Measurements from ENCODE around the gene DLEC1.

DNA sequence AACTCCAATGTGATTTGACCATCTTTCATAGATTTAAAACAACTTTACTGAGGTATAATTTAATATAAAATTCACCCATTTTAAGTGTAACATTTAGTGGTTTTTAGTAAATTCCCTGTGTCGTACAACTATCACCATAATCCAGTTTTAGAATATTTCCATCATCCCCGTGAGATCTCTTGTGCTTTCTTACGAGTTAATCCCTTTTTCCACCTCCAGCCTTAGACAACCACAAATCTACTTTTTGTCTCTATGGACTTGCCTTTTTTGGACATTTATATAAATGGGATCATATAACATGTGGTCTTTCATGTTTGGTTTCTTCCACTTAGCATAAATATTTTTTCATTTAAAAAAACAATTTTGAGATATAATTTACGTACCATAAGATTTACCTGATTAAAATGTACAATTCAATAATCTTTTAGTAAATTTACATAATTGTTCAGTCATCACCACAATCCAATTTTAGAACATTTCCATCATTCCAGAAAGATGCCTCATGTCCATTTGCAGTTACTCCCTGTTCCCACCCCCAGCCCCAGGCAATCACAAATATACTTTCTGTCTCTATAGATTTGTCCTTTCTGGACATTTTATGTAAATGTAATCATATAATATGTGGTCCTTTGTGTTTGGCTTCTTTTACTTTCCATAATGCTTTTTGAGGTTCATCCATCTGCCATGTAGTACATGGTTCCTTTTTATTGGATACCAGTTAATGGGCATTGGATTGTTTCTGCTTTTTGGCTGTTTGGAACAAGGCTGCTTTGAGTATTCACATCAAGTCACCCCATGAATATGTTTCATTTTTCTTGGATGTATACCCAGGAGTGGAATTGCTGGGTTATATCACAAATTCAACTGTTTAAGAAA lies 129.4 kb downstream of the DLEC1 start:
- TF ChIP-seq, protein P1, sequence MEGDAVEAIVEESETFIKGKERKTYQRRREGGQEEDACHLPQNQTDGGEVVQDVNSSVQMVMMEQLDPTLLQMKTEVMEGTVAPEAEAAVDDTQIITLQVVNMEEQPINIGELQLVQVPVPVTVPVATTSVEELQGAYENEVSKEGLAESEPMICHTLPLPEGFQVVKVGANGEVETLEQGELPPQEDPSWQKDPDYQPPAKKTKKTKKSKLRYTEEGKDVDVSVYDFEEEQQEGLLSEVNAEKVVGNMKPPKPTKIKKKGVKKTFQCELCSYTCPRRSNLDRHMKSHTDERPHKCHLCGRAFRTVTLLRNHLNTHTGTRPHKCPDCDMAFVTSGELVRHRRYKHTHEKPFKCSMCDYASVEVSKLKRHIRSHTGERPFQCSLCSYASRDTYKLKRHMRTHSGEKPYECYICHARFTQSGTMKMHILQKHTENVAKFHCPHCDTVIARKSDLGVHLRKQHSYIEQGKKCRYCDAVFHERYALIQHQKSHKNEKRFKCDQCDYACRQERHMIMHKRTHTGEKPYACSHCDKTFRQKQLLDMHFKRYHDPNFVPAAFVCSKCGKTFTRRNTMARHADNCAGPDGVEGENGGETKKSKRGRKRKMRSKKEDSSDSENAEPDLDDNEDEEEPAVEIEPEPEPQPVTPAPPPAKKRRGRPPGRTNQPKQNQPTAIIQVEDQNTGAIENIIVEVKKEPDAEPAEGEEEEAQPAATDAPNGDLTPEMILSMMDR (conservative IDR thresholded peaks at IDR 0.05 in 1 of 2, IDR thresholded peaks at IDR 0.05 in 1 of 2; ENCODE audit: extremely low read depth in 1 of 2, insufficient read depth in 1 of 2, low read depth in 1 of 2, low read length in 2 of 2), result no peak
- TF ChIP-seq EZH2 (IDR thresholded peaks at IDR 0.05; ENCODE audit: borderline replicate concordance, low read length), result no peak

Data from mammary epithelial cell (primary cell).